Uterus (tissue), 4 donors: ENCODE results near the gene GJC2. TPM values are rescaled to one million over a fixed set of nuclear protein-coding genes. Genes with fewer than 3 reads are reported as not detected.

Source experiments
- DNase-seq, 2 donors: peaks; one replicate each; pipeline ENCODE4 v3.0.0-alpha.2; 2019 to 2020
- H3K27ac ChIP-seq, 2 donors: fragments of 200-600 bp; sonication (generic); 1 replicate in 1 of 2; 2 replicates in 1 of 2; pipeline ENCODE4 v1.5.1; 2016 to 2018
- H3K27me3 ChIP-seq, 2 donors: fragments of 200-600 bp; sonication (generic); one replicate each; pipeline ENCODE4 v1.5.1; 2018 to 2019; ENCODE audit warnings: control low read depth in 1 of 2
- H3K36me3 ChIP-seq, 2 donors: fragments of 200-600 bp; sonication (generic); one replicate each; pipeline ENCODE4 v1.5.1; 2019; ENCODE audit warnings: control low read depth in 1 of 2
- H3K4me1 ChIP-seq, 2 donors: fragments of 200-600 bp; sonication (generic); one replicate each; pipeline ENCODE4 v1.5.1; 2018 to 2019; ENCODE audit warnings: control low read depth in 1 of 2
- H3K4me3 ChIP-seq, 2 donors: fragments of 200-600 bp; sonication (generic); 1 replicate in 1 of 2; 2 replicates in 1 of 2; pipeline ENCODE4 v1.5.1; 2018 to 2019; ENCODE audit warnings: mild to moderate bottlenecking in 1 of 2
- H3K9me3 ChIP-seq, 2 donors: fragments of 200-600 bp; sonication (generic); one replicate each; pipeline ENCODE4 v1.5.1; 2019; ENCODE audit warnings: control low read depth in 1 of 2
- CTCF ChIP-seq, 4 experiments: fragments of 200-600 bp in 2 of 4; fragments of 450-650 bp in 2 of 4; sonication (generic) in 2 of 4; IDR thresholded peaks; one replicate each; pipeline ENCODE4 v1.5.1; 2016 to 2019; ENCODE audit warnings: antibody characterized with exemption in 4 of 4, mild to moderate bottlenecking in 2 of 4, moderate library complexity in 1 of 4
- POLR2A ChIP-seq, 2 donors: fragments of 450-650 bp; IDR thresholded peaks; one replicate each; pipeline ENCODE4 v1.6.1; 2016; ENCODE audit warnings: antibody characterized with exemption in 2 of 2, mild to moderate bottlenecking in 1 of 2, moderate library complexity in 1 of 2
- intact Hi-C: fragments of 100-400 bp; cut with DNase I; formaldehyde crosslinking; loops from one replicate; pipeline ENCODE4 v1.15.1; 2023; ENCODE audit warnings: low total_unique reads
- total RNA-seq, 4 donors: library from RNA; depleted of rRNA in 3 of 4; stranded (reverse); fragments of >200 nt in 3 of 4; gene quantifications; one replicate each; pipeline versions ENCODE4 v1.1.0 to v1.2.4, GENCODE V29; 2014 to 2023
- donor health status: DM: yes; HTN: yes; CAD: no.

GJC2 gene
- total RNA-seq, 4 donors from 2014 or later = 2.6 to 25.8 (median 10.7) TPM

DNA sequence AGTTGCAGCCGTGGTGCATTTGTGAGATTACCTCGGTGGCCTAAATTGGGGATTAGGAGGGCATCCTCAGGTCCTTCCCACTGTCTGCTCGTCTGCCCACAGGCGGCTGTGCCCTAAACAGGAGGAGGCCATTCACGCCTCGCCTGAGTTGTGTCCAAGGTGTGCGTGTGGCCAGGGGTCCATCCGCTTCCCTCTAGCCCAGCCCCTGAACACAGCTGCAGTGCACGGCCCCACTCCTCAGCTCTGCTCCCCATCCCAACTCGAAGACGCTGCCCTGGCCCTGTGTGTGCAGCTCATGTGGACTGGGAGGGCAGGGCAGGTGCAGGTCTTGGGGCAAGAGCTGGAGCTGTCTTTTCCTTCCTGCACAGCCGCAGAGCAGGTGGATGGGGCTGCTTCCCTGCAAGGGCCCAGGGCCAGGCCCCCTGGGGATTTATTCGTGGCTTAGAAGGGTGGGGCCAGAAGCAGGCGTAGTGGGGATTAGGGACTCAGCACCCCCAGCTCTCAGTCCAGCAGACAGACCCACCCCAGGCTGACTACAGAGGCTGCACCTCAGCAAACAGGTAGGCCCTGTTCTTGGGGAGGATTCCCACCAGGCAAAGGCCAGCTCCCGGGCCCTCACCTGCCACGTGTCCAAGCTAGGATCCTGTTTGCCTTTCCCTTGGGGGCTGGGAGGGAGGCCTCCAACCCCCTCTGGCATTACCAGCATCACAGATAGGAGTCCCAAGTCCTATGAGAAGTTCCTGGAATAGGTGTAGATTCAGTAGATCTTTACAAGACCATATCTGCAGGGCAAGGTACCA, 5.3 kb upstream of the GJC2 start:
- H3K4me3 ChIP-seq = no peak overlapping the region
- intact Hi-C loops = no loop called here
- no peaks in the 10 kb centered on the region for H3K36me3 ChIP-seq
- no peaks in the 10 kb centered on the region for H3K27me3 ChIP-seq
- H3K4me1 ChIP-seq = peaks cover 10 to 41% of the 10 kb centered on the region in 2 donors
- no peak for DNase-seq
- H3K9me3 ChIP-seq = no peaks in the 10 kb centered on the region
- TF ChIP-seq CTCF (IDR thresholded peaks at IDR 0.05) = no peak
- no peak for TF ChIP-seq POLR2A (IDR thresholded peaks at IDR 0.05)
- no peak overlapping the region for H3K27ac ChIP-seq

GRCh38 chr1:228144993-228145343, 4.8 kb upstream of the GJC2 start:
- no peak overlapping the region for H3K27ac ChIP-seq

DNA sequence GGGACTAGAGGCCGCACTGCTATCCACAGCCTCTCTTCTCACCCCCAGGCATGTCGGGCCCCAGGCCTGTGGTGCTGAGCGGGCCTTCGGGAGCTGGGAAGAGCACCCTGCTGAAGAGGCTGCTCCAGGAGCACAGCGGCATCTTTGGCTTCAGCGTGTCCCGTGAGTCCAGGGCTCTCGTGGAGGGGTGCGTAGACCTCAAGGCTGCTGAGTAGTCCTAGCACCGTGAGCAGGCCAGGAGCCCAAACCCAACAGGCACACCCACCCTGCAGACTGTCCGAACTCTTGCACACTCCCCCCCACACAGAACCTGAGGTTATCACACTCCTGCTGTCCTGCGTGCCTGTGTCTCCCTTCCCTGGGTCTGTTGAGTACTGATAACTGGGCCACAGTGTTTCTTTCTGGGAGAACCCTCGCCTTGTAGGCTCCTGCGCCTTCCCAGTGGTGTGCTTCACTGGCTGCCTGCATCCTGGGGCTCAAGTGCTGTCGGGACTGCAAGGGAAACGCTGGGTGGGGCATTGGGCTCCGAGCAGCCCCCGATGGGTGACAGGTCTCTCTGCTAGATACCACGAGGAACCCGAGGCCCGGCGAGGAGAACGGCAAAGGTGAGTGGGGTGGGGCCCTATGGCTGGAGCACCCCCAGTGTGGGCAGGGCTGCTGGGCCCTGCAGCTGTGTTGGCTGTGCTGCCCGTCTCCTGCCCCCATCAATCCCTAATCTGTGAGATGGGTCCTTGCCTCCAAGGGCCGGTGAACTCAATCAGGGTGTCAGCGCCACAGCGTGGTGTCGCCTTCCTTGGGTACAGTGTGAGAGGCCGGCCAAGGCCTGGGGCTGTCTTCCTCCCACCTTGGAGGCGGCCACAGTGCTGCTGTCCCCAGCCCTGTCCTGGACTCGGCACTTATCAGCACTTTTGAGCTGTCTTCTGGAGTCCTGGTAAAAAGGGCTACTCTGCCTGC, 4.0 kb upstream of the GJC2 start:
- intact Hi-C loops = no loop called here
- Histone ChIP-seq H3K36me3 (no peaks in the 10 kb centered on the region), H3K4me3 (no peak overlapping the region), H3K27ac (no peak overlapping the region), H3K4me1 (peaks cover 10 to 51% of the 10 kb centered on the region in 2 donors), H3K9me3 (no peaks in the 10 kb centered on the region), H3K27me3 (no peaks in the 10 kb centered on the region)
- TF ChIP-seq CTCF (IDR thresholded peaks at IDR 0.05) = no peak
- no peak for TF ChIP-seq POLR2A (IDR thresholded peaks at IDR 0.05)
- DNase-seq = no peak

More at GRCh38 chr1:228144993-228145343, 4.8 kb upstream of the GJC2 start:
- no peaks in the 10 kb centered on the region for H3K27me3 ChIP-seq
- H3K9me3 ChIP-seq = no peaks in the 10 kb centered on the region
- no peak overlapping the region for H3K4me3 ChIP-seq
- DNase-seq = no peak
- intact Hi-C loops = no loop called here
- no peak for TF ChIP-seq POLR2A (IDR thresholded peaks at IDR 0.05)
- TF ChIP-seq CTCF (IDR thresholded peaks at IDR 0.05) = no peak
- H3K4me1 ChIP-seq = peaks cover 10 to 46% of the 10 kb centered on the region in 2 donors
- no peaks in the 10 kb centered on the region for H3K36me3 ChIP-seq

DNA sequence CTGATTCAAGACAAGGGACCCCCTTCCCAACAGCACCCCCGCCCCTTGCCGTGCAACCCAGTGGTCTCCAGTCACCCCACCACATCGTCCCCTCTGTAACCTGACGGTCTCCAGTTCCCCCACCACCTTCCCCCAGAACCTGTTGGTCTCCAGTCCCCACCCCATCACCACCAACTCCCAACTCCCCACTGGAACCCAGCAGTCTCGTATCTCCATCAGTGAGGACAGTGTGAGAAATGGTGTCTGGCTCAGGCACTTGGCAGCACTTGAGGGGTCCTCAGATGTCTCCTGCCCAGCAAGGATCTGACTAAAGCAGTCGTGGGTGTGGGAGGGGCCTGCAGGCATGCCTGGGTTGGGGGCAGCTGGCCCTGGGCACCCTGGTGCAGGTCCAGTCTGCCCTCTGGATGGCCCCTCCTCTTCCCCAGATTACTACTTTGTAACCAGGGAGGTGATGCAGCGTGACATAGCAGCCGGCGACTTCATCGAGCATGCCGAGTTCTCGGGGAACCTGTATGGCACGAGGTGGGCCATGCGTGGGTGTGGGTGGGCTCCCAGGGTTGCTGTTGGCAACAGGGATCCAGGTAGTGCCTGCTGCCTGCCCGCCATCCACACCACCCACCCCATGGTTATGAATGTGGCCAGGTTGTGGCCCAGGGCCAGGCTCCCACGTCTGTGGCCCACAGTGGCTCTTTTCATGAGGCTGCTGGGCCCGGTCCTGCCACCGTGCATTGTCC, 3.1 kb upstream of the GJC2 start:
- no peak for DNase-seq

More for the DNA sequence above, 3.1 kb upstream of the GJC2 start:
- Histone ChIP-seq H3K4me3 (no peak overlapping the region), H3K4me1 (peaks cover 12 to 52% of the 10 kb centered on the region in 2 donors), H3K27me3 (no peaks in the 10 kb centered on the region), H3K36me3 (no peaks in the 10 kb centered on the region), H3K27ac (no peak overlapping the region), H3K9me3 (no peaks in the 10 kb centered on the region)
- TF ChIP-seq POLR2A (IDR thresholded peaks at IDR 0.05) (no peak), CTCF (IDR thresholded peaks at IDR 0.05) (no peak)
- intact Hi-C loops = no loop called here
